Activated CD8-positive, alpha-beta memory T cell treated with anti-CD3 and anti-CD28 coated beads, Interleukin-2, amount 50 U/mL, for 1 hour (primary cell): ENCODE data around the gene MCTP1.
A peak's percentile ranks its signal among the peaks of the same experiment; 100 is the strongest.

Source experiments
- DNase-seq: peaks from one replicate; pipeline ENCODE4 v3.0.0-alpha.2; 2020; ENCODE audit errors: extremely low read depth

MCTP1 gene

GRCh38 chr5:94812232-94812631 lies 472.7 kb downstream of the MCTP1 start:
- no peak for DNase-seq

DNA sequence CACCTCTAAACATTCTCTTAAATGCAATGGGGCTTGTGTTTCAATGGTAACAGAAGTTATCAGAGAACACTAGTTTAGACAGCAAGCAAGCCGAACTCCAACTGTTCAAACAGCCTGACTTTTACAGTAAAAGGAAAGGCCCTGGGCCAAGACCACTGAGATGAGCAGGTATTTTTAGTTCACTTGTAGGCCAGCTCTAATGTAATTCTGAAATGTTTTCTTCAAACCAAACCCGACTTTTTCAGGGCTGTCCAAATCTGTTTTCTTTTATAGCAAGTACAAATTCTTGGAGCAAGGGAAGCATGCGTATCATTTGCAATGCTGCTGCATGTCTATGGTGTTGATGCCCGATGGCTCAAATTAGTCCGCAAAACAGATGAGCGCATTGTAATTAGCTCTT lies 473.6 kb downstream of the MCTP1 start:
- DNase-seq, result no peak

GRCh38 chr5:94810877-94811276 lies 474.0 kb downstream of the MCTP1 start:
- DNase-seq, result no peak

DNA sequence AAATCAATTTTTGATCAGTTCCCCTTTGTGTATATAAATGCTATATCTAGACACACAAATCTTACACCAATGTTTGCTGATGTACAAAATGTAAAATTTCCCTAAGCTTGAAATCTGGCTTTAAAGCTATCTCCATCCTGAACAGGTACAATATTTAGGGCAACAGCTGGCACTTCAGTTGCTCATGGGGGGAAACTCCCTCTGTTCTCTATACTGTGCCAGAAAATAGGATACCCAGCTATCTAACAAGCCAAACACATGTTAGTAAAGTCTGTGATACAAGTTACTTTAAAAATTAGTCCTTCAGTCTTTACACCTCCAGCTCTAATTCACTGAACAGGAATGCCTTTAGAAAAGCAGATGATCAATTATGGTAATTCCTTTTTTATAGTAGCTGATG lies 474.6 kb downstream of the MCTP1 start:
- no peak for DNase-seq

DNA sequence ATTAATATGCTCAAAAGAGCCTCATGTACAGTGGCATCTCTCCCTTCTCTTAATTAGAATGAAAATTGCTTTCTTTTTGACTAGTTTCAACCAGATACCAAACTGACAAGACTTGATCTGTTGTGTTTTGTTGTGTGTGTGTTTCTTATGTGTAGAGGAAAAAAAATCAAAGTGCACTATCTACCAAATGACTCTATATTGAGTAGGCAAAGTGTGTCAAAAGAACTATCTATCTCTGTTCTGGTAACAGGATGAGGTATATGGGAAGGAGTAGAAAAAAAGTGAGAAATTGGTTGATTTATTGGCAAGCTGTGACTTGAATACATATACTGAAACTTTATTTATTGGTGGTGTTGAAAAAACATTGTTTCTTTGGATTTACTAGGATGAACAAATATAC lies 476.4 kb downstream of the MCTP1 start:
- DNase-seq, result no peak

DNA sequence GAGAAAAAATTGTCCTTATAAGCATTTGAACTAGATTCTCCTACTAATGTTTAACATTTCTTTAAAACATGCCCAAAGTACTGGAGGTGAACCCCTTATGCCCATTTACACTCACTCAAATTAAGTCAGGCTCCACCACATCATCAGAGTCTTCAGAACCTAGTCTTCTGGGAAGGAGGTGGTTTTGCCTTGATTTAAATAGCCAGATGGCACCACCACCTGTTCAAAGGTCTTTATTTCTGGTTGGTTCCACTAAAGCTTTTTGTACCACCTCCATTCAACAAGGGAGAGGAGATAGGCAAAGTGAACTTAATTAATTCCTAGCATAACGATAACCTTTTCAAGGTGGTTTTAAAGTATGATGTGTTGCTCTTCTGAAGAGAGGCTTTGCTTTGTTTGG lies 476.9 kb downstream of the MCTP1 start:
- no peak for DNase-seq

DNA sequence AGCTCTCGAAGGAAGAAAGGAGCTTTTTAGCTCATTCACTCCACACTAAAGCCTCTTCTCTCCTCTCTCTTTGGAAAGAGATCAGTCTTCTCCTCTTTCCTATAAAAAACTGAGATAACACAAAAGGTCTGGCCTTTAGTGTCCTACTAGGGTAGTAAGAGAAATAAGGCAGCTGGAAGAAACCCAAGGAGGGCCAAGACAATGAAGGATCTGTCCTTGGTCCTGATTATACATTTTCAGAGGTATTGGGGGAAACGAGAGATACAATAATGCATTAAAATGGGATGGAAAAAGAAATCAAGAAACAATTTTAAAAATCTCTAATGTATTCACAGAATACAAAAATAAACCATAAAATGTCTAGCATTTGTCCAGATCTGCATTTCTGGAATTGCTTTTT lies 482.4 kb downstream of the MCTP1 start:
- DNase-seq, result no peak

- no peak for DNase-seq
These were observed 488.3 kb downstream of the MCTP1 start for GRCh38 chr5:94796586-94796985.

GRCh38 chr5:94793816-94794198 lies 491.1 kb downstream of the MCTP1 start:
- DNase-seq, result no peak

GRCh38 chr5:94793113-94793815 lies 491.6 kb downstream of the MCTP1 start:
- DNase-seq, result peak; percentile 0

- no peak for DNase-seq
These were observed 493.1 kb downstream of the MCTP1 start for GRCh38 chr5:94791829-94792228.

DNA sequence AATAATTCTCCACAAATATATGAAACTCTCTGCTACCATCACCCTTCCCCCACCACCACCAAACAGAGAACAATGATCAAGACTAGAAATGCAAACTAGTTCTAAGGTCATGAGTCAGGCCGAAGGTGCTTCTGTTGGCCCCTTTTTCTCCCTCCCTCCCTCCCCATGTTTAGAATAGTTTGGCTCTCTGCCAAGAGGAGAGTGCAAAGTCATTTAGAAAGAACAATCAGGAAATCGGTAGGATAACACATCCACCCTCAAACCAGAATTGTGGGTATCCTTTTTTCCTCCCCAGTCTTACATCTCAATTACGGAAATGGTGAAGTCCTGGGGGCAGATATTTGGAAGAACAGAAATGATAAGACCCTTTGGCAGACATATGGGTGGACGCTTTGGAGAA lies 496.4 kb downstream of the MCTP1 start:
- DNase-seq, result no peak

GRCh38 chr5:94784536-94785505 lies 500.1 kb downstream of the MCTP1 start:
- DNase-seq, result no peak

DNA sequence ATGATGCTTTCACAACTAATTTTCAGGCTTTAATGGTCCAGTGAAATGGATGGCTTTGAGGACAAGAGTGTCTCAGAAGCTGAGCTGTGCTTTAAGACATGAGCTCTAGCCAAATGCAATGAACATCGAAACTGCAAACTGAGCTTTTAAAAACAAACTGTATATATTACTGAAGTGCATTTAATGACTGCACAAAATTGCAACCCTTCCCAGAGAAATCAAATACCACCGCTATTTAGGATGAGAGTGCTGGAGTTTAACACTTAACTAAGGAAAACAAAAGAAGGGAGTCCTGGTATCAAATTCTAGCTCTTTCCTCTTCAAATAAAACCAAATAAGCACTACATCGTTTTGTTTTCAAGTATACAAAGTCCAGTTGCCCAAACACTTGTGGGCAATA lies 502.5 kb downstream of the MCTP1 start:
- no peak for DNase-seq

GRCh38 chr5:94779684-94780083 lies 505.2 kb downstream of the MCTP1 start:
- DNase-seq, result no peak

DNA sequence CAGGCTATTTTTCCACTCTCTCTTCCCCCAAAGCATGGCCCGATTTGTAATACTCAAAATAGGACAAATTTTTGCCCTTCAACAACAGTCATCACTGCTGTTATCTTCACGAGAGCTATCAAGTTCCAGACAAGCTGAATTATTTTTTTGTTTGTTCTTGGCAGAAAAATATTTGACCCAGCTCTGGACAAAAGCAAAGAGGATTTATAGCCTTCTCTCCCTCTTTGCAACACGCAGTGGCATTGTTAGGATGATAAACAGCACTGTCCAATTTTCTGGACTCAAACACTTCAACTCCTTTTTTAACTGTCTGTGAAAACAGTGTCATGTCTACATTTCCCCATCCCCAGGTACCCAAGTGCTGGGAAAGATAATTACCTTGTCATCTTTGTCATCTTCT lies 506.2 kb downstream of the MCTP1 start:
- no peak for DNase-seq

DNA sequence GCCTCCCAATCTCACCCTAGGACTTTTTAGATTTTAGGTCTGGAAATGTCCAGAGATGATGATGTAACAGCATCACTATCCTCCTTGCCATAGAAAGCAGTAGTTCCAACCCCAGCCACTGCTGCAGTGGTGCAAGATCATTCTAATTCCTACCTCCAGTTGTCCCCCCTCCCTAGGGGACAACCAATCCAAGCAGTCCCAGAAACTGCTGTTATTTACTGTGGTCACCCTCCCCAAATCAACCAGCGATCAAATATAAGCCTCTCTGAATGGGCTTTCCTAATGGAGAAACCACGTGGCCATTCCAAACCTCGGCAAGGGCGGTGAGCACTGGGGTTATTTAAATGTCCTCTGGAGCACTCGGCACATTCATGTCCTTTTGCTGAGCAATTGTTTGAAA lies 506.6 kb downstream of the MCTP1 start:
- DNase-seq, result no peak

GRCh38 chr5:94777056-94777880 lies 507.6 kb downstream of the MCTP1 start:
- DNase-seq, result no peak

DNA sequence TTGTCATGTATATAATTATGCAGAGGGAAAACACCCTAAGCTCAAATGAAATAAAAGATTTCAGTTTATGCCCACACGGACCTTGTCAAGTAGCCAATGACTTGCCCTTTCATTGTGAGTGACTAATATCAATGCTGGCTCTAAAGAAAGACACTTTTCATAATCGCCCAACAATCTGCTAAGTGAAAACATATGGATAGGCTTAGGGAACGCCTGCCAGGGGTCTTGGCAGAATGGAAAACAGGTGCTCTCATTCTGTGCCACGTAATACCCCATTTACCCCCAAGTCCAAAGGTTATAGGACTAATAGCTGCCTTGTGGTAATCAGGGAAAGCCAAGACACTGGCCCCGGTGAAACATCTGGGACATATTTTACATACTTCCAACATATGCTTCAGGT lies 508.7 kb downstream of the MCTP1 start:
- no peak for DNase-seq

GRCh38 chr5:94775088-94775487 lies 509.8 kb downstream of the MCTP1 start:
- DNase-seq, result no peak

DNA sequence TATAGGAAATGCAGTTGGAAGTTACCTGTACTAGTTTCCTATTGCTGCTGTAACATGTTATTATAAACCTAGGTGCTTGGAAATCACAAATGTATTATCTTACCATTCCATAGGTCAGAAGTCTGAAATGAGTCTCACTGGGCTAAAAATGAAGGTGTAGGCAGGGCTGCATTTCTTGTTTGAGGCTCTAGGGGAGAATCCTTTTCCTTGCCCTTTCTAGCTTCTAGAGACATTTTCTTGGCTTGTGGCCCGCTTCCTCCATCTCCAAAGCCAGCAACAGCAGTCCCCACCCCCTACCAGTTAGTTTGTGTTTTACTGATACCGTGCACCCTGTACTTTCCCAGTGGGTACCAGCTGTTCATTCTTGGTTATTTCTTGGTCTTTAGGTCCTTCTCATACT lies 513.2 kb downstream of the MCTP1 start:
- no peak for DNase-seq

- no peak for DNase-seq
These were observed 514.9 kb downstream of the MCTP1 start for GRCh38 chr5:94769996-94770395.
